HepG2 (cell line): ENCODE data around the gene ST6GALNAC3. TPM values are rescaled to one million over a fixed set of nuclear protein-coding genes. Genes with fewer than 3 reads are reported as not detected.

Experiments
- ATAC-seq: fragments of 200-7000 bp; cut with Tn5 transposase; 3 replicates; pipeline ENCODE4 v1.9.1; 2020; ENCODE audit warnings: mild to moderate bottlenecking, moderate library complexity
- BruUV-seq: library from RNA; stranded (reverse); fragments of 400-500 nt; replicated peaks from 2 replicates; lab custom pipeline; 2021; lab: Mats Ljungman, UMichigan
- CTCF ChIA-PET: fragments of 300-600 bp; formaldehyde crosslinking; extraction: SDS; loops from one replicate; lab custom pipeline; 2021; ENCODE audit warnings: low total read pairs, inconsistent platforms, low intra/inter-chr PET ratio; lab: Yijun Ruan, JAX
- POLR2A ChIA-PET: fragments of 350-600 bp; sonication (Branson Sonifier 250); formaldehyde crosslinking; loops from one replicate; lab custom pipeline; 2020; ENCODE audit warnings: antibody characterized with exemption, inconsistent platforms; lab: Yijun Ruan, JAX
- DNase-seq: peaks from one replicate; pipeline ENCODE4 v3.0.0-alpha.2; 2015; ENCODE audit warnings: low spot score
- FAIRE-seq: peaks from 3 replicates; lab custom pipeline; 2011; peaks lifted over from hg19 to GRCh38; lab: Jason Lieb, UNC
- H2AFZ ChIP-seq: one replicate; pipeline ENCODE4 v1.6.1; 2011; ENCODE audit warnings: low read length, inconsistent platforms
- H3K27ac ChIP-seq: fragments of 300-600 bp; 3 replicates; pipeline ENCODE4 v1.8.0; 2011; ENCODE audit warnings: mixed run types, mild to moderate bottlenecking, mixed read lengths, low read length, inconsistent platforms; ENCODE audit not compliant: insufficient read depth; ENCODE audit errors: extremely low read length
- H3K27me3 ChIP-seq, 2 experiments: fragments of 200-600 bp in 1 of 2; 2 replicates in 1 of 2; 3 replicates in 1 of 2; pipeline versions ENCODE4 v1.6.0 to v1.8.0; 2011; ENCODE audit warnings: low read length in 2 of 2, mild to moderate bottlenecking in 2 of 2, moderate library complexity in 2 of 2, inconsistent platforms in 1 of 2; ENCODE audit not compliant: insufficient read depth in 2 of 2, control insufficient read depth in 1 of 2
- H3K36me3 ChIP-seq, 2 experiments: fragments of 200-600 bp in 1 of 2; replicated peaks in 1 of 2; 2 replicates in 1 of 2; 3 replicates in 1 of 2; pipeline versions ENCODE4 v1.5.1 to v1.8.0; 2011; ENCODE audit warnings: low read length in 2 of 2, inconsistent platforms in 1 of 2; ENCODE audit not compliant: insufficient read depth in 2 of 2, control insufficient read depth in 1 of 2
- H3K4me1 ChIP-seq: 2 replicates; pipeline ENCODE4 v1.5.1; 2012; ENCODE audit warnings: low read length, inconsistent platforms; ENCODE audit not compliant: insufficient read depth
- H3K4me2 ChIP-seq: 2 replicates; pipeline ENCODE4 v1.6.0; 2011; ENCODE audit warnings: low read depth, low read length, inconsistent platforms
- H3K4me3 ChIP-seq, 3 experiments: fragments of 200-600 bp in 1 of 3; sonication (generic), shearing (Covaris generic) in 1 of 3; replicated peaks in 1 of 3; 2 replicates each; pipeline ENCODE4 v1.5.1; 2011 to 2016; ENCODE audit warnings: low read length in 3 of 3, inconsistent platforms in 2 of 3, low read depth in 2 of 3, mild to moderate bottlenecking in 2 of 3, control low read depth in 1 of 3, mixed read lengths in 1 of 3; ENCODE audit not compliant: insufficient read depth in 1 of 3
- H3K79me2 ChIP-seq: one replicate; pipeline ENCODE4 v1.6.1; 2011; ENCODE audit warnings: low read length, inconsistent platforms; ENCODE audit not compliant: insufficient read depth
- H3K9ac ChIP-seq: 2 replicates; pipeline ENCODE4 v1.6.0; 2011; ENCODE audit warnings: mild to moderate bottlenecking, low read depth, low read length, inconsistent platforms; ENCODE audit not compliant: insufficient read depth
- H3K9me3 ChIP-seq: 2 replicates; pipeline ENCODE4 v1.5.1; 2012; ENCODE audit warnings: mild to moderate bottlenecking, low read length
- H4K20me1 ChIP-seq: 2 replicates; pipeline ENCODE4 v1.6.0; 2011; ENCODE audit warnings: inconsistent platforms, mild to moderate bottlenecking, low read length, moderate library complexity; ENCODE audit not compliant: insufficient read depth
- CENPX ChIP-seq: sonication (generic); formaldehyde crosslinking; IDR thresholded peaks from 2 replicates; pipeline ENCODE4 v1.9.0; 2021; ENCODE audit warnings: mild to moderate bottlenecking, missing genetic modification reagents, moderate library complexity
- GATAD2A ChIP-seq: IDR thresholded peaks from 2 replicates; pipeline ENCODE4 v1.6.1; 2016
- MAFK ChIP-seq, 2 experiments: IDR thresholded peaks in 1 of 2; conservative IDR thresholded peaks in 1 of 2; 2 replicates each; pipeline ENCODE4 v1.6.1; 2011; ENCODE audit warnings: improper control_type of control experiment in 2 of 2, low read length in 2 of 2
- MED1 ChIP-seq: sonication (generic); formaldehyde crosslinking; IDR thresholded peaks from 2 replicates; pipeline ENCODE4 v1.4.0; 2020; ENCODE audit warnings: missing genetic modification reagents
- NFE2 ChIP-seq: sonication (generic); formaldehyde crosslinking; IDR thresholded peaks from 2 replicates; pipeline ENCODE4 v1.4.0; 2020; ENCODE audit warnings: missing genetic modification reagents
- NFE2L1 ChIP-seq: sonication (generic); formaldehyde crosslinking; IDR thresholded peaks from 2 replicates; pipeline ENCODE4 v1.4.0; 2020; ENCODE audit warnings: missing genetic modification reagents, mild to moderate bottlenecking, borderline replicate concordance
- PITX1 ChIP-seq: sonication (generic); formaldehyde crosslinking; IDR thresholded peaks from 2 replicates; pipeline ENCODE4 v1.5.1; 2020; ENCODE audit warnings: mild to moderate bottlenecking, missing genetic modification reagents
- RAD21 ChIP-seq: fragments of 450-650 bp; formaldehyde crosslinking; IDR thresholded peaks from 2 replicates; pipeline ENCODE4 v1.5.0; 2020; ENCODE audit warnings: mild to moderate bottlenecking
- SIN3B ChIP-seq: fragments of 150-350 bp; IDR thresholded peaks from 2 replicates; pipeline ENCODE4 v1.6.1; 2014; ENCODE audit warnings: low read length
- SIX1 ChIP-seq: sonication (generic); formaldehyde crosslinking; IDR thresholded peaks from 2 replicates; pipeline ENCODE4 v1.4.0; 2020; ENCODE audit warnings: missing genetic modification reagents, borderline replicate concordance
- TAF1 ChIP-seq: sonication (generic); formaldehyde crosslinking; IDR thresholded peaks from 2 replicates; pipeline ENCODE4 v1.4.0; 2020; ENCODE audit warnings: missing genetic modification reagents
- TBL1XR1 ChIP-seq: fragments of 150-350 bp; IDR thresholded peaks from 2 replicates; pipeline ENCODE4 v1.6.1; 2014; ENCODE audit warnings: borderline replicate concordance, low read length; ENCODE audit not compliant: partially characterized antibody
- XRCC5 ChIP-seq: fragments of 200-400 bp; formaldehyde crosslinking; optimal IDR thresholded peaks from 2 replicates; pipeline ENCODE3; 2017; ENCODE audit warnings: mild to moderate bottlenecking, low read length
- ZBTB38 ChIP-seq: sonication (generic); formaldehyde crosslinking; IDR thresholded peaks from 2 replicates; pipeline ENCODE4 v1.5.1; 2020; ENCODE audit warnings: mild to moderate bottlenecking, missing genetic modification reagents
- ZNF207 ChIP-seq: fragments of 450-650 bp; IDR thresholded peaks from 2 replicates; pipeline ENCODE4 v1.6.1; 2016; ENCODE audit warnings: antibody characterized with exemption, borderline replicate concordance
- ZNF44 ChIP-seq: sonication (generic); formaldehyde crosslinking; IDR thresholded peaks from 2 replicates; pipeline ENCODE4 v1.5.1; 2020; ENCODE audit warnings: mild to moderate bottlenecking, missing genetic modification reagents
- ZNF567 ChIP-seq: sonication (generic); formaldehyde crosslinking; IDR thresholded peaks from 2 replicates; pipeline ENCODE4 v1.8.1; 2023; ENCODE audit warnings: mild to moderate bottlenecking, missing genetic modification reagents, borderline replicate concordance
- ZNF891 ChIP-seq: sonication (generic); formaldehyde crosslinking; IDR thresholded peaks from 2 replicates; pipeline ENCODE4 v1.5.0; 2020; ENCODE audit warnings: mild to moderate bottlenecking, missing genetic modification reagents
- whole genome bisulfite sequencing: methylation state at CpG from one replicate; pipeline ENCODE4 v1.1.6; 2017; ENCODE audit warnings: low lambda C conversion rate; 5-methylcytosine and 5-hydroxymethylcytosine counted together
- in situ Hi-C: cut with HindIII; loops from 2 replicates; pipeline ENCODE4 v1.10.0; 2017; ENCODE audit warnings: low pct_unique_long_range_greater_than_20kb; ENCODE audit not compliant: extremely low pct_ligation_motif_present
- intact Hi-C: fragments of 100-400 bp; cut with micrococcal nuclease; formaldehyde crosslinking; loops from one replicate; pipeline ENCODE4 v1.10.0; 2022; ENCODE audit not compliant: unreplicated experiment
- polyA plus RNA-seq, 8 experiments: library from polyadenylated mRNA; depleted of rRNA in 3 of 8; stranded (reverse) in 7 of 8; unstranded in 1 of 8; fragments of >200 nt; fragmentation: Illumina TruSeq in 4 of 8; extraction: Trizol in 4 of 8; gene quantifications; 2 replicates each; pipeline versions ENCODE4 v1.2.1 to v1.2.3, GENCODE V29; 2011 to 2016; ENCODE audit warnings: low read depth in 4 of 8, missing spikeins in 1 of 8, mixed read lengths in 1 of 8; ENCODE audit not compliant: insufficient read depth in 1 of 8
- total RNA-seq, 5 experiments: library from RNA; depleted of rRNA; stranded (reverse); fragments of >200 nt; fragmentation: Illumina TruSeq; extraction: Trizol; gene quantifications; 2 replicates each; pipeline ENCODE4 v1.2.3, GENCODE V29; 2016; ENCODE audit warnings: low read depth in 1 of 5
- TF ChIP-seq, protein P1 (sequence below): sonication (generic); formaldehyde crosslinking; IDR thresholded peaks from 2 replicates; pipeline ENCODE4 v1.4.0; 2020; ENCODE audit warnings: mild to moderate bottlenecking, missing genetic modification reagents
- TF ChIP-seq, protein P2 (sequence below): sonication (generic); formaldehyde crosslinking; IDR thresholded peaks from 2 replicates; pipeline ENCODE4 v1.4.0; 2020; ENCODE audit warnings: missing genetic modification reagents

ST6GALNAC3 gene
- total and polyA plus RNA-seq, 2 of the 13 experiments (the other 11 are each of a cell fraction or from before 2014, with no cell fraction given): not detected

DNA sequence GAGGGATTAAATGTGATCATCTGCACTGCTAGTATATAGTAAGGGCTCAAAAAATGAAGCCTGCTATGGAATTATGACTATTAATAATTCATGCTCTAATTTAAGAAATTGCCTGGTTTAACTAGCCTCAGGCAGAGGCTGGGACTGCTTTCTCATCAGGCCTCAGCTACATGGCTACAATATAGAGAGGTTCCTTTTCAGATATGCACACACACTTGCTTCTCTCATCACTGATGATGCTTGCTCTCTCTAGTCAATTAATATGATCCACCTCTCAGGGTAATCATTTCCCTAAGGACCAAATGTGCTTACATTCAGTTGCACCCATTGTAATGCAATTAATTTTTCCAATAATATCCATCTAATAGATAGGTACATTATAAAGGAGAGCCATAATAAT is 467.8 kb downstream of the ST6GALNAC3 start (continued):
- TF ChIP-seq NFE2L1 (CRISPR knock-in tag) (no peak), ZNF567 (no peak)

- no peak overlapping the region for H2AFZ ChIP-seq
- ChIA-PET CTCF (no interaction called here), POLR2A (no interaction called here)
- no peaks in the 10 kb centered on the region for H3K79me2 ChIP-seq
- H3K36me3 ChIP-seq: no peaks in the 10 kb centered on the region
- in situ Hi-C loops: no loop called here
- H3K4me1 ChIP-seq: no peaks in the 10 kb centered on the region
- FAIRE-seq (no peak), ATAC-seq (no peak), DNase-seq (no peak)
- H3K9ac ChIP-seq: no peak overlapping the region
- no peaks in the 10 kb centered on the region; the same call in 1 of the 2 replicates for H3K9me3 ChIP-seq
- WGBS: 4% methylated on average over 3 of the region's 3 CpGs
- no peak overlapping the region for H3K4me3 ChIP-seq
- TF ChIP-seq MED1 (CRISPR knock-in tag) (no peak), XRCC5 (no peak), ZNF207 (no peak), MAFK (conservative IDR thresholded peaks at IDR 0.05 in 1 of 2, IDR thresholded peaks at IDR 0.05 in 1 of 2; ENCODE audit: low read length in 2 of 2) (no peak), ZBTB38 (CRISPR knock-in tag) (no peak), CENPX (CRISPR knock-in tag) (no peak), RAD21 (no peak), TAF1 (no peak), SIN3B (no peak), SIX1 (CRISPR knock-in tag) (no peak), NFE2 (CRISPR knock-in tag) (no peak), ZNF891 (CRISPR knock-in tag) (no peak), GATAD2A (CRISPR knock-in tag) (no peak), TBL1XR1 (no peak), ZNF44 (CRISPR knock-in tag) (no peak), PITX1 (CRISPR knock-in tag) (no peak)
- TF ChIP-seq, protein P1, sequence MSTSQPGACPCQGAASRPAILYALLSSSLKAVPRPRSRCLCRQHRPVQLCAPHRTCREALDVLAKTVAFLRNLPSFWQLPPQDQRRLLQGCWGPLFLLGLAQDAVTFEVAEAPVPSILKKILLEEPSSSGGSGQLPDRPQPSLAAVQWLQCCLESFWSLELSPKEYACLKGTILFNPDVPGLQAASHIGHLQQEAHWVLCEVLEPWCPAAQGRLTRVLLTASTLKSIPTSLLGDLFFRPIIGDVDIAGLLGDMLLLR (CRISPR knock-in tag): no peak
- TF ChIP-seq, protein P2, sequence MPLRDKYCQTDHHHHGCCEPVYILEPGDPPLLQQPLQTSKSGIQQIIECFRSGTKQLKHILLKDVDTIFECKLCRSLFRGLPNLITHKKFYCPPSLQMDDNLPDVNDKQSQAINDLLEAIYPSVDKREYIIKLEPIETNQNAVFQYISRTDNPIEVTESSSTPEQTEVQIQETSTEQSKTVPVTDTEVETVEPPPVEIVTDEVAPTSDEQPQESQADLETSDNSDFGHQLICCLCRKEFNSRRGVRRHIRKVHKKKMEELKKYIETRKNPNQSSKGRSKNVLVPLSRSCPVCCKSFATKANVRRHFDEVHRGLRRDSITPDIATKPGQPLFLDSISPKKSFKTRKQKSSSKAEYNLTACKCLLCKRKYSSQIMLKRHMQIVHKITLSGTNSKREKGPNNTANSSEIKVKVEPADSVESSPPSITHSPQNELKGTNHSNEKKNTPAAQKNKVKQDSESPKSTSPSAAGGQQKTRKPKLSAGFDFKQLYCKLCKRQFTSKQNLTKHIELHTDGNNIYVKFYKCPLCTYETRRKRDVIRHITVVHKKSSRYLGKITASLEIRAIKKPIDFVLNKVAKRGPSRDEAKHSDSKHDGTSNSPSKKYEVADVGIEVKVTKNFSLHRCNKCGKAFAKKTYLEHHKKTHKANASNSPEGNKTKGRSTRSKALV (CRISPR knock-in tag): no peak
- H3K27ac ChIP-seq: no peak overlapping the region
- H3K27me3 ChIP-seq: no peaks in the 10 kb centered on the region; a peak in 1 of 5 replicates
- no peak overlapping the region for H3K4me2 ChIP-seq
- intact Hi-C loops: no loop called here
- BruUV-seq: no TSS peak
- no peaks in the 10 kb centered on the region for H4K20me1 ChIP-seq
Observed at GRCh38 chr1:76543495-76543894, 468.9 kb downstream of the ST6GALNAC3 start.
